Loucy (cell line): ENCODE results near the gene SERPINB6.

Experiments
- CTCF ChIP-seq: fragments of 200-600 bp; sonication (generic); conservative IDR thresholded peaks from 2 replicates; pipeline ENCODE4 v1.5.1; 2014; ENCODE audit warnings: mild to moderate bottlenecking, antibody characterized with exemption, low read length
- EZH2phosphoT487 ChIP-seq: fragments of 200-600 bp; IDR thresholded peaks from 2 replicates; pipeline ENCODE4 v1.6.1; 2018; ENCODE audit warnings: antibody characterized with exemption, mild to moderate bottlenecking, moderate library complexity, borderline replicate concordance

GRCh38 chr6:3017304-3017703 lies 45.9 kb upstream of the SERPINB6 start:
- TF ChIP-seq CTCF, result no peak
- no peak for TF ChIP-seq EZH2phosphoT487
